ENCODE measurements around the gene CADPS2.

DNA sequence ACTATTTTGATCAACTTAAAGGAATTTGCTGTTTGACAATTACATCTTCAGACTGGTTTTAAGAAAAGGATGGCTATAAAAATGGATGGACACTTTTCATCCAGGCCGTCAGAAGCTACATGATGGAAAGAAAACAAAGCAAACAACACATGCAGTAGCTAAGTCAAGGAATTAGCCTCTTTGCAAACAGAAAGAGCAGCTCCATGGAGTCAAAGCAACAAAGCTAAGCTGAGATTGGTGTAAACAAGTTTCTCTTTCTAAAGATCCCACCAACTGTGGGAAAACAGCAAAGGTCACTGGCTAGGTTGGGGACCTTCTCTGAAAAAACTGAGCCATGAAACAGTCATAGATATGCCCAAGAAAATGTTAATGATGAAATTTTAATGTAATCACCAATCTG lies 286.2 kb downstream of the CADPS2 start:
- TF ChIP-seq, protein P1, sequence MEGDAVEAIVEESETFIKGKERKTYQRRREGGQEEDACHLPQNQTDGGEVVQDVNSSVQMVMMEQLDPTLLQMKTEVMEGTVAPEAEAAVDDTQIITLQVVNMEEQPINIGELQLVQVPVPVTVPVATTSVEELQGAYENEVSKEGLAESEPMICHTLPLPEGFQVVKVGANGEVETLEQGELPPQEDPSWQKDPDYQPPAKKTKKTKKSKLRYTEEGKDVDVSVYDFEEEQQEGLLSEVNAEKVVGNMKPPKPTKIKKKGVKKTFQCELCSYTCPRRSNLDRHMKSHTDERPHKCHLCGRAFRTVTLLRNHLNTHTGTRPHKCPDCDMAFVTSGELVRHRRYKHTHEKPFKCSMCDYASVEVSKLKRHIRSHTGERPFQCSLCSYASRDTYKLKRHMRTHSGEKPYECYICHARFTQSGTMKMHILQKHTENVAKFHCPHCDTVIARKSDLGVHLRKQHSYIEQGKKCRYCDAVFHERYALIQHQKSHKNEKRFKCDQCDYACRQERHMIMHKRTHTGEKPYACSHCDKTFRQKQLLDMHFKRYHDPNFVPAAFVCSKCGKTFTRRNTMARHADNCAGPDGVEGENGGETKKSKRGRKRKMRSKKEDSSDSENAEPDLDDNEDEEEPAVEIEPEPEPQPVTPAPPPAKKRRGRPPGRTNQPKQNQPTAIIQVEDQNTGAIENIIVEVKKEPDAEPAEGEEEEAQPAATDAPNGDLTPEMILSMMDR (IDR thresholded peaks at IDR 0.05; ENCODE audit: low read length): no peak
- no peak for TF ChIP-seq EZH2 (optimal IDR thresholded peaks at IDR 0.05; ENCODE audit: low read depth, low read length)
- no peak for TF ChIP-seq EZH2phosphoT487 (IDR thresholded peaks at IDR 0.05; ENCODE audit: low read length)

Measured in MM.1S (cell line).